Neural progenitor cell (in vitro differentiated cells): ENCODE data around the gene RFPL2.

Experiments
- EZH2phosphoT487 ChIP-seq: fragments of 200-600 bp; sonication (generic); IDR thresholded peaks from 2 replicates; pipeline ENCODE4 v1.6.1; 2017; ENCODE audit warnings: antibody characterized with exemption
- TF ChIP-seq, protein P1 (sequence below): fragments of 200-600 bp; sonication (generic); IDR thresholded peaks from 2 replicates; pipeline ENCODE4 v1.5.1; 2017; ENCODE audit warnings: antibody characterized with exemption, mild to moderate bottlenecking

DNA sequence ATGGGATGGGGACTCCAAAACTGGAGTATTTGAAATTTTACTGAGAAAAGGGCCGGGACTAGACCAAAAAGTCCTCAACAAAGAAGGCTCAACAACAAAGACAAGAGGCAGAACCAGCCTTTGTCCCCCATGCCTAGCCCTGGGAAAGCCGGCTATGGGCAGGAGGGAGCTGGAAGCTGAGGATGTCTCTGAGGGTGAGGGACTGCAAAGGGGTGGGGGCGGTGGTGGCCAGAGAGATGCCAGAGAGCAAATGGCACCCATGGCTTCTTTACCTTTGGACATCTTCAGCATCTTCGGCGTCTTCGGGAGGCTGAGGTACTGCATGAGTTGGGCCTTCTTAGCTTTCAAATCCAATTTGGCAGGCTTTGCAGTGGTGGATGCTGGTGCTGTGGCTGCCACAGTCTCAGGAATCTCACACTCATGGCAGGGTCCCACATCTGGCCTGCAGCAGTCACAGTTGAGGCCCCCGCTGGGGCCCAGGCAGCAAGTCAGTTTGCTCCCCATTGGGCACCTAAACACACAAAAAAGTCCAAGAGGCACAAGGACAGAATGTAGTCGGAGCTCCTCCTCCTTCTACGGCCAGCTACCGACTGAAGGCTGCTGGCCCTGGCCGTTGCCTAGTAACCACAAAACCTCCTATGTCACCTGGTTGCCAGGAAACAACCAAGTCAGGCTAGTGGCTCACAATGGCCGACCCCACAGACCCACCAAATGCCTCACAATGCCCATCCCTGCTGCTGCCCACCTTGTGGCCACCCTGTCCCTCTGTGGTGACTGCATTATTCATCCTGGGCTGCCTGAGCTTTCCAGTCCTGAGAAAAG, 46.0 kb downstream of the RFPL2 start, which contains the start of gene C22orf42:
- TF ChIP-seq EZH2phosphoT487 = no peak
- TF ChIP-seq, protein P1, sequence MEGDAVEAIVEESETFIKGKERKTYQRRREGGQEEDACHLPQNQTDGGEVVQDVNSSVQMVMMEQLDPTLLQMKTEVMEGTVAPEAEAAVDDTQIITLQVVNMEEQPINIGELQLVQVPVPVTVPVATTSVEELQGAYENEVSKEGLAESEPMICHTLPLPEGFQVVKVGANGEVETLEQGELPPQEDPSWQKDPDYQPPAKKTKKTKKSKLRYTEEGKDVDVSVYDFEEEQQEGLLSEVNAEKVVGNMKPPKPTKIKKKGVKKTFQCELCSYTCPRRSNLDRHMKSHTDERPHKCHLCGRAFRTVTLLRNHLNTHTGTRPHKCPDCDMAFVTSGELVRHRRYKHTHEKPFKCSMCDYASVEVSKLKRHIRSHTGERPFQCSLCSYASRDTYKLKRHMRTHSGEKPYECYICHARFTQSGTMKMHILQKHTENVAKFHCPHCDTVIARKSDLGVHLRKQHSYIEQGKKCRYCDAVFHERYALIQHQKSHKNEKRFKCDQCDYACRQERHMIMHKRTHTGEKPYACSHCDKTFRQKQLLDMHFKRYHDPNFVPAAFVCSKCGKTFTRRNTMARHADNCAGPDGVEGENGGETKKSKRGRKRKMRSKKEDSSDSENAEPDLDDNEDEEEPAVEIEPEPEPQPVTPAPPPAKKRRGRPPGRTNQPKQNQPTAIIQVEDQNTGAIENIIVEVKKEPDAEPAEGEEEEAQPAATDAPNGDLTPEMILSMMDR = no peak
